Dermis blood vessel endothelial cell (primary cell): Measurements from ENCODE around the gene HOMER3. TPM values are rescaled to one million over a fixed set of nuclear protein-coding genes. Genes with fewer than 3 reads are reported as not detected.
"Not testable (repeated sequence)": the region's sequence is repeated elsewhere in the genome, so short reads cannot be mapped to it uniquely, and the experiment has no call there.

Experiments
- DNase-seq: peaks from one replicate; pipeline ENCODE4 v3.0.0; 2010
- total RNA-seq: library from RNA; depleted of rRNA; stranded (reverse); fragments of >200 nt; gene quantifications from 2 replicates; pipeline ENCODE4 v1.2.3, GENCODE V29; 2014

The HOMER3 gene
- total RNA-seq, 1 donor from 2014 or later: 272 TPM

DNA sequence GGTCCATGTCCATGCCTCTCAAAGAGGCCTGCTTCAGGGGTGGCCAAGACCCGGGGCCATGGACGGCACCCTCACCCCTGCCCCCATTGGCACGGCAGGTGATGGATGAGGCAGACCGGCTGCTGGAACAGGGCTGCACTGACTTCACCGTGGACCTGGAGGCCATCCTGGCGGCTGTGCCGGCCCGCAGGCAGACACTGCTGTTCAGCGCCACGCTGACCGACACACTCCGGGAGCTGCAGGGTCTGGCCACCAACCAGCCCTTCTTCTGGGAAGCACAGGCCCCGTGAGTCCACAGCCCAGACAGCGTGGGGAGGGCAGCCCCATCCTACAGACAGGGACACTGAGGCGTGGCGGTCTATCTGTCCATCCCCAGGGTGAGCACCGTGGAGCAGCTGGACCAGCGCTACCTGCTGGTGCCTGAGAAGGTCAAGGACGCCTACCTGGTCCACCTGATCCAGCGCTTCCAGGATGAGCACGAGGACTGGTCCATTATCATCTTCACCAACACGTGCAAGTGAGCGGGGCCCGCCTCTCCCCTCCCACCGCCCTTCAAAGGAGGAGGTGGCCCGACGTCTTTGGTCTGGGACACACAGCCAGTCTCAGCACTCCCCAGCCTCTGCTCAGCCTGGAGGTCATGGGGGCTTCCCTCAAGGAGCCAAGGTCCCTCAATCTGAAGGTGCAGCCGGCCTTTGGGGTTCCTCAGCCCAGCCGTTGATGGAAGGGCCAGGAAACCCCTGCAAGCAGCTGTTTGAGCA is 18.6 kb downstream of the HOMER3 start:
- no peak for DNase-seq

GRCh38 chr19:18921593-18921992 is 19.4 kb downstream of the HOMER3 start:
- DNase-seq: no peak

DNA sequence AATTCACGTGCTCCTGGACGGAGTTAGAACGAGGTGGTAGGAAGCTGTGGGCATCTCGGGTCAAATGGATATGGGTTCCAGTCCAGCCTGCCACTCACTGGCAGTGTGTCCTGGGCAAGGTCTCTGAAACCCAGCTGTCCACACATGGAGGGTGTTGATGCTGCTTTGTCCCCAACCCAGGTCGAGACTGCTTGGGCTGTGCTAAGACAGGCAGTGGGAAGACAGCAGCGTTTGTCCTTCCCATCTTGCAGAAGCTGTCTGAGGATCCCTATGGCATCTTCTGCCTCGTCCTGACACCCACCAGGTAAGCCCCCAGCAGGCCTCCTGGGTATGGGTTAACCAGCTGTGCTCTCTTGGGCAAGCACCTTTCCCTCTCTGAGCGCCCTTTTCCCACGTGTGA is 20.6 kb downstream of the HOMER3 start:
- no peak for DNase-seq

GRCh38 chr19:18919900-18920214 is 21.2 kb downstream of the HOMER3 start:
- DNase-seq: no peak

GRCh38 chr19:18919086-18919899 is 21.7 kb downstream of the HOMER3 start, which contains the start of the genes COPE and DDX49:
Gene COPE, minus strand, starts transcription at chr19:18919387. Its CDS starts 39 bp downstream, at chr19:18919348.
Gene DDX49, plus strand, starts transcription at chr19:18919715. Its CDS starts 27 bp downstream, at chr19:18919742.
- peak; percentile 100 for DNase-seq

DNA sequence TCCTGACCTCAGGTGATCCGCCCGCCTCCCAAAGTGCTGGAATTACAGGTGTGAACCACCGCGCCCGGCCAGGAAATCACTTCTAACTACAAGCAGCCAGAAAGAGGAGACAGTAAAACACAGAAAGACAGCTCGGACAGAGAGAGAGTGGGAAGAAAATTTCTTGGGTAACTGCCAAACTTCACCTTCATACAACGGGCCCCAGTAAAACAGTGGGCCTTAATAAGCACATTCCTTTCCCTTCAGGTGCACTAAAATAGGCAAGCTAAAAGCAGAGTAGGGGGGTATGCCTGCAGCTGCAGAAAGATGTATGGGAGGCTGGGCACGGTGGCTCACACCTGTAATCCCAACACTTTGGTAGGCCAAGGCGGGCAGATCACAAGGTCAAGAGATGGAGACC is 23.4 kb downstream of the HOMER3 start:
- not testable (repeated sequence) for DNase-seq

- DNase-seq: peak; percentile 78
Measured at GRCh38 chr19:18915639-18916038, 25.4 kb downstream of the HOMER3 start.

DNA sequence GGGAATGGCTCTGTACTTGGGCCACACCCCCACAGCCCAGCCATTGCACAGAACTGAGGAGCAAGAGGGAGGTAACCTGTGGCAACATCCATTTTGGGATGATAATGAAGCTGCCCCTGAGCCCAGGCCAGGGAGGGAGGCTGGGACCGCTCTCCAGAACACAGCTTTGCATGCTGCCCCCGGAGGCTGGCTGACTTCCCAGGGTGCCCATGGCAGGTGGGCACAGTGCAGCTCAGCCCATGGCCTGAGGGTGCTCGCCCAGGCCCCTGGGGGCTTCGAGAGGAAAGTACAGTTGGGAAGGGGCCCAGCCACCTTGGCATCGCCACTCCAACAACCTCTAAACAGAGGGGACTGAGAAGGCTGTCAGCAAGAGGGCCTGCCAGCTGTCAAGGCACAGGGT is 27.6 kb downstream of the HOMER3 start:
- DNase-seq: no peak

DNA sequence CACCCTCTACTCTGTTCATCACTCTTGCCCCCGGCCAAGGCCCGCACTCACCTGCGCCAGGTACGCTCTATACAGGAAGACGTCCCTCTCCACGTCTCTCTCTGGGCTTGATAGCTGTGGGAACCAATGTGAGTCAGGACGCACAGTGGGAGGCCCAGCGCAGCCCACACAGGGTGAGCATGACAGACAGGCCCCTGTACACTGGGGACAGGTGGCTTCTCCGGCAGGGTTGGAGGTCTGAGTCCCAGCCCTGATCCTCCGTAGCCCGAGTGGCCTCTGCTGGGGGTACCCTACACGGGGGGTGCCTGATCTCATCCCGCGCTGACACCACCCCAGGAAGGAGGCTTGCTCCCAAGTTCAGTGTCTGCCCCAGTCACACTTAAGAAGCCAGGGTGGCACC is 28.1 kb downstream of the HOMER3 start:
- DNase-seq: no peak

GRCh38 chr19:18910801-18911436 is 30.1 kb downstream of the HOMER3 start:
- no peak for DNase-seq

DNA sequence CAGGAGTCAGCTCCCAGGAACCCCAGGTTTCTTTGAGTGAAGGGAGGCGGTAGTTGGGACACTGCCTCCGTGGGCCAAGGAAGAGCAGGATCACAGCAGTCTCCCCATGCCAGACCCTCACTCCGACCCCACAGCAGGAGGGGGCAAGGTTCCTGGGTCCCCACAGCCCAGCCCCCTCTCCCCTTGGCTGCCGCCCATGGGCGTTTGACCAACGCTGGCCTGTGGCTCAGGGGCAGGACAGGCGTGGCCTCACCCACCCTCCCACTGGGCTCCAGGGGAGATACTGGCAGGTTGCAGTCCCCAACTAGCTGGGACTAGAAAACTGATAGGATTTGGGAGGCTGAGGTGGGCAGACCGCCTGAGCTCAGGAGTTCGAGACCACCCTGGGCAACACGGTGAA is 31.0 kb downstream of the HOMER3 start:
- no peak for DNase-seq

GRCh38 chr19:18908917-18909619 is 31.9 kb downstream of the HOMER3 start:
- DNase-seq: no peak

DNA sequence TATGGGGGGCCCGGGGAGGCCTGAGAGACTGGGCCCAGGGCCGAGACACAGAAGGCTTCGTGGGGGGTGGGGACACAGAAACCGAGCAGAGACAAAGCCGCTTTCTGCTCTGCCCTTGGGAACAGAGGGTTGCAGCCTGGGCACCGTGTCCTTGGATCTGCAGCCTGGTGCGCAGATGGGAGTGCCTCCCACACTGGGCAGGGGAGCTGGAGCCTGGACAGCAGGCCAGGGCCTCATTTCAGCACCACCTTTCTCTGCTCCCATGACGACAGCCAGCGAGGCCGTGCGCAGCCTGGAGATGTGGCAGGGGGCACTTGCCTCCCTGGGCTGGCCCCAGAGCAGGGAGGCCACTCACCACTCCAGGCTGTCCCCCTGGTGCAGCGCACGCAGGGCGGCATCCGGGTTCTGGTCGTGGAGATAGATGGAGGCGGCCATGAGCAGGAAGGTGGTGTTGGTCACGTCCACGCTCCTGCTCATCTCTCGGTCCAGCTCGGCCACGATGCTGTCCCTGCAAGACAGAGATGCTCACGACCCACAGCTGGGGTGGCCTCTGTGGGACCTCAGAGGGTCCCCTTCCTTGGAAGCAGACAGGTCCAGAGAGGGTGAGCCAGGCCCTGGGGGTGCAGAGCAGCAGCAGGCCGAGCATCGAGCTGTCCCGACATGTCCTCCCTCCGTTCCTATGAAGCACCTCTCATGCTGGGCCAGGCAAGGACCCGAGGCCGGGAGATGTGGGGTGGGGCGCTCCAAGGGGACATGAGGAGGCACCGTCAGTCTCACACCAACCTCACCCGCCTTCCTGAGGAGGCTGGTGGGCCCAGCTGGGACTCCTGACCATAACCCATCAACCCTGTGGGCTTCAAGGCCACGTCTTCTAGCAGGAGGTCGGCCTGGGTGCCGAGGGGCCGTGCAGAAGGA is 34.2 kb downstream of the HOMER3 start:
- no peak for DNase-seq

DNA sequence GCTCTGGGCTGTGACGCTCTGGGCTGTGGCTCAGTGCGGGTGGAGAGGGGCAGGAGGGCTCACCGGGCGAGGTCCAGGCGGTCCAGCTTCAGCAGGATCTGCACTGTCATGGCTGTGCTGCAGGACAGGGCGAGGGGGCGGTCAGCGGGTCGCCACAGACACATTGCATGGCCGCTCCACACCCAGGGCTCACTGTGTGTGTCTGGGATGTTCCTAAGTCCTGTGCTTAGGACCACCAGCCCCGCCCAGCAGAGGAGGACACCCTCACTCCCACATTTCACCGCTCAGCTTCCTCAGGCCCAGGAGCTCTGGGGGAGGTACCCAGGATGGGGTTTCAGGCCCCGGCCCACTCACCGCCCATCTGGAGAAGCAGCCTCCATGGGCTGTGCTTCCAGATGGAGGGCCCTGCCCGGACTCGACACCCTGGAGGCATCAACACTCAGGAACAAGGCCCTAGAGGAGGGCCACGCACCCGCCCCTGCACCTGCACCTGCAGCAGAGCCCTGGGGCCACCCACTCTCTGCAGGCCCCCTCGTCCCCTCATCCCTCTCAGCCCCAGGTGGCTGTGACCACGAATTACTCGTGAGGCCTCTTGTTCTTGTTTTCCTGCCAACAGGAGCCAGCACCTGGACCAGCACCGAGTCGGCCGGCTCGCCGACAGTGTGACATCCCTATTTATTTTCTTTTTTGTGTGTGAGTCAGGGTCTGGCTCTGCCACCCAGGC is 35.3 kb downstream of the HOMER3 start:
- DNase-seq: no peak

DNA sequence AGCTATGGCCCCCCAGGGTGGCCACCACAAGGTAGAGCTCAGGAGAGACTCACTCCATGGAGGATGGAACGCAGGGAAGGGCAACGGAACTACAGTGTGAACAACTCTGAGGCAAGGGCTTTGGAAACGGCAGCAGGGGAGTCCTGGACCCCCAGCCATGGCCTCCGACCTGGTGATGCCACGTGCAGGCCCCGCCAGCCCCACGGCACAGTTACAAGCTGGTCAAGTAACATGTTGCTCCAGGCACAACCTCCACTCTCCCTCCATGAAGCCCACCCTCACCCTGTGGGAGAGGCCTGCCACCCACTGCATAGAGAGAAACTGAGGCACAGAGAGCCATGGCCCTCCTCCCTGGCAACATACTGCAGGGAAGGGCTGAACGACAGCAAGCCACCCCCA is 36.0 kb downstream of the HOMER3 start:
- DNase-seq: no peak

GRCh38 chr19:18904334-18905057 is 36.5 kb downstream of the HOMER3 start:
- no peak for DNase-seq

DNA sequence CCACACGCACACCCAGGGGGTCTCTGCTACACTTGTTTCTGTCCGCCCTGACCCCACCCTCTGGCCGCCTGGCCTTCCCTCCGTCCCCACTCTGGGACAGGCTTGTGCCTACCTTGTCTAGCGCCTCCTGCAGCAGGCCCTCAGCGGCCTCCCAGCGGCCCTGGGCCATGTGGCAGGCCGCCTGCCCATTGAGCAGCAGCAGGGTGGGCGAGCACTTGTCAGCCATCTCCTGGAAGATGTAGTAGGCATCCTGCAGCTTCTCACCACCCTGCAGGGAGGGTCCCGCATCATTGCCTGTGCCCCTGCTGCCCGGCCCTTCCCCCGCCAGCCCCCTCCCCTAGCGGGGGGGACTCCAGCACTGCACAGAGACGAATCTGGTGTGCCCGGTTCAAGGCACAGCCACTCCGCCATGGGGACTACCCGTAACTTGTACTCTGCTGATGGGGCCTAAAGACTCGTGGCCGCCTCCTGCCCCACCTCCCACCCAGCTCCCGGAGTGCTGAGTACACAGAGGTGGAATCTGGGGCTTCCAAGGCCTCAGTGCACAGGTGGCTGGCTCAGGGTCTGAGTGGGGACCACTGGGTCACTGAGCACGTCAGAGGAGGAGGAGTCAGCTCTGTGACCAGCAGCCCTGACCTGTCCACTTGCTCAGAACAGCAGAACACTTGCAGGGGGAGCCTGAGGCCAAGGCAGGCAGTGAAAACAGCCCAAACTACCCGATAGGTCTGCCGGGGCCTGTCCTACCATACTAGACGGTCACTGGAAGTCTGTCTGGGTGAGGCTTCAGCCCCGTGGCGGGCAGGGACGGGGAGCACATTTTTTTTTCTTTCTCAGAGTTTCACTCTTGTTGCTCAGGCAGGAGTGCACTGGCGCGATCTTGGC is 37.6 kb downstream of the HOMER3 start:
- no peak for DNase-seq

DNA sequence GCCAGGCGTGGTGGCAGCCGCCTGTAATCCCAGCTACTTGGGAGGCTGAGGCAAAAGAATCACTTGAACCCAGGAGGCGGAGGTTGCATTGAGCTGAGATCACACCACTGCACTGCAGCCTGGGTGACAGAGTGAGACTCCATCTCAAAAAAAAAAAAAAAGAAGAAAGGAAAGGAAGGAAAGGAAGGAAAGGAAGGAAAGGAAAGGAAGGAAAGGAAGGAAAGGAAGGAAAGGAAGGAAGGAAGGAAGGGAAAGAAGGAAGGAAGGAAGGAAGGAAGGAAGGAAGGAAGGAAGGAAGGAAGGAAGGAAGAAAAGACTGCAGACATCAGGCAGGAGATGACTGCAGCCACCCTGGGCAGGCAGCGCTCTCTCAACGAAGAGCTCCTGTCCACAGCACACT is 38.5 kb downstream of the HOMER3 start:
- not testable (repeated sequence) for DNase-seq

- DNase-seq: no peak
Measured at GRCh38 chr19:18901491-18901890, 39.5 kb downstream of the HOMER3 start.
